DOHH2 (cell line): ENCODE results near the gene APOA4.
A peak's percentile ranks its signal among the peaks of the same experiment; 100 is the strongest.

Source experiments
- H3F3A ChIP-seq: fragments of 200-600 bp; sonication (generic), shearing (Covaris generic); 2 replicates; pipeline ENCODE4 v1.6.0; 2016; ENCODE audit warnings: antibody characterized with exemption, mild to moderate bottlenecking; ENCODE audit not compliant: control insufficient read depth, insufficient read depth
- H3K27ac ChIP-seq: fragments of 200-600 bp; sonication (generic); 2 replicates; pipeline ENCODE4 v1.5.1; 2014; ENCODE audit warnings: low read depth, mild to moderate bottlenecking, low read length, moderate library complexity
- H3K27me3 ChIP-seq: fragments of 200-600 bp; sonication (generic); 2 replicates; pipeline ENCODE4 v1.6.1; 2014; ENCODE audit warnings: mild to moderate bottlenecking, low read length, mixed read lengths; ENCODE audit not compliant: control insufficient read depth
- H3K36me3 ChIP-seq: fragments of 200-600 bp; sonication (generic); 2 replicates; pipeline ENCODE4 v1.6.1; 2014; ENCODE audit warnings: mild to moderate bottlenecking, low read length, moderate library complexity, mixed read lengths; ENCODE audit not compliant: control insufficient read depth
- H3K4me1 ChIP-seq: fragments of 200-600 bp; sonication (generic); 2 replicates; pipeline ENCODE4 v1.6.1; 2014; ENCODE audit warnings: mild to moderate bottlenecking, low read length, mixed read lengths; ENCODE audit not compliant: control insufficient read depth
- H3K4me2 ChIP-seq: fragments of 200-600 bp; sonication (generic); 2 replicates; pipeline ENCODE4 v1.6.0; 2014; ENCODE audit warnings: mild to moderate bottlenecking, low read length, moderate library complexity
- H3K4me3 ChIP-seq: fragments of 200-600 bp; sonication (generic); 2 replicates; pipeline ENCODE4 v1.5.1; 2014; ENCODE audit warnings: mild to moderate bottlenecking, low read length, mixed read lengths
- H3K79me2 ChIP-seq: fragments of 200-600 bp; sonication (generic); 2 replicates; pipeline ENCODE4 v1.6.1; 2014; ENCODE audit warnings: mild to moderate bottlenecking, low read length, mixed read lengths; ENCODE audit not compliant: control insufficient read depth
- H3K9me2 ChIP-seq: fragments of 200-600 bp; sonication (generic); replicated peaks from 2 replicates; pipeline ENCODE4 v1.6.1; 2014; ENCODE audit warnings: mild to moderate bottlenecking, low read length, mixed read lengths; ENCODE audit not compliant: control insufficient read depth
- H3K9me3 ChIP-seq: fragments of 200-600 bp; sonication (generic); 2 replicates; pipeline ENCODE4 v1.6.1; 2014; ENCODE audit warnings: antibody characterized with exemption, low read length, mixed read lengths; ENCODE audit not compliant: control insufficient read depth, insufficient read depth
- H4K20me1 ChIP-seq: fragments of 200-600 bp; sonication (generic); 2 replicates; pipeline ENCODE4 v1.6.0; 2014; ENCODE audit warnings: low read depth, mild to moderate bottlenecking, antibody characterized with exemption, low read length, moderate library complexity; ENCODE audit not compliant: control insufficient read depth, insufficient read depth
- EZH2phosphoT487 ChIP-seq: fragments of 200-600 bp; sonication (generic); IDR thresholded peaks from 2 replicates; pipeline ENCODE4 v1.6.1; 2017; ENCODE audit warnings: borderline replicate concordance, mild to moderate bottlenecking, antibody characterized with exemption, low read length, moderate library complexity, mixed read lengths
- TF ChIP-seq, protein P1 (sequence below): fragments of 200-600 bp; sonication (generic); IDR thresholded peaks from one replicate; pipeline ENCODE4 v1.5.1; 2014; ENCODE audit warnings: antibody characterized with exemption, mild to moderate bottlenecking, low read depth, low read length; ENCODE audit not compliant: poor library complexity, severe bottlenecking

Gene APOA4

DNA sequence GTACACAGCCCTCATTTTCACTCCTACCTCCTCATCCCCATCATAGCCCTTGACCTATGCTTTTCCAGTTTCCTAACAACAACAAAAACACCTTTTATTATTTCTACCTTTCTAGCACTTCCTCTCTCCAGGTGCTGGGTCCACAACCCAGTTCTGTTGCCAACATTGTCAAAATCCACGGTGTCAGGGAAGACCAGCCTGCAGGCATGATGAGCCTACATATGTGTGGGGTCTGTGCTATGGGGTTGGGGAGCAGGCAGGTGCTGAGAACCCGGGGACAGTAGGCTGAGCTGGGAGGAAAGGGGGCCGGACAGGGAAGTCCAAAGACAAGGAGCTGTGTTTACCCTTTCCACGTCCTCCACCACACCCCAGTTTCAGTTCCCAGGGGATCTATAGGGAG, 34.6 kb downstream of the APOA4 start:
- peaks cover 42% of the 10 kb centered on the region for H3K36me3 ChIP-seq

DNA sequence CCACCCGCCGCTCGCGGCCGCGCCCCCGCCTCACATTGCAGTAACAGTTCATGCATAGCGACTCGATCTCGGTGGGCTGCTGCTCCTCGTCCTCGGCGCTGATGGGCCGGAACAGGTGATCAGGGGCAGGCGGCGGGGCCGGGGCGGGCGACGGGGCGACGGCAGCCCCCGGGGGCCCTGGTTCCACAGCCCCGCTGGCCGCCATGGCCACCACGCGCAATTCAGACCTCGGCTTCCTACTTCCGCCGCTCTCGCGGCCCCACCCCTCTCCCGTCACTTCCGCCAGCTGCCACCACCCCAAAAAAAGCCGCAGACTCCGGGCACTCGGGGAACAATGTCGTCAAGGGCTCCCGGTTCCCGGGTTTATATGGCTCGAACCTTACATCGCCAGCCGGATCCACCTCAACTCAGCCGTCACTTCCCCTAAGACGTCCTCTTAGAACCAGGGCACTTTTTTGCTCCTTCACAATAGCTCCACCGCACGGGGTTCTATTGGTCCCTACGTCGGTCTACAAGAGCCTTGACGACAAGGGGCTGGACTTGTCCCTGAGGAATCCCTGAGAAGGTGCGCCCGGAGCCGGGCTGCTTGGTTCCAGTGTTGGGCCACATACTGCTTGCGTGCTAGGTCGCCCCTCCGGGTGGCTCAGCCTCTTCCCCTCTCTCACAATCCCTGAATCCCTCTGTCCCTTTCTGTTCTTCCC, 35.2 kb downstream of the APOA4 start, which contains the start of gene ZPR1:
TSS of gene ZPR1 (minus strand) at position 238 of the 701 bp plus-strand sequence. CDS start at position 205, 33 bp downstream.
- TF ChIP-seq, protein P1, sequence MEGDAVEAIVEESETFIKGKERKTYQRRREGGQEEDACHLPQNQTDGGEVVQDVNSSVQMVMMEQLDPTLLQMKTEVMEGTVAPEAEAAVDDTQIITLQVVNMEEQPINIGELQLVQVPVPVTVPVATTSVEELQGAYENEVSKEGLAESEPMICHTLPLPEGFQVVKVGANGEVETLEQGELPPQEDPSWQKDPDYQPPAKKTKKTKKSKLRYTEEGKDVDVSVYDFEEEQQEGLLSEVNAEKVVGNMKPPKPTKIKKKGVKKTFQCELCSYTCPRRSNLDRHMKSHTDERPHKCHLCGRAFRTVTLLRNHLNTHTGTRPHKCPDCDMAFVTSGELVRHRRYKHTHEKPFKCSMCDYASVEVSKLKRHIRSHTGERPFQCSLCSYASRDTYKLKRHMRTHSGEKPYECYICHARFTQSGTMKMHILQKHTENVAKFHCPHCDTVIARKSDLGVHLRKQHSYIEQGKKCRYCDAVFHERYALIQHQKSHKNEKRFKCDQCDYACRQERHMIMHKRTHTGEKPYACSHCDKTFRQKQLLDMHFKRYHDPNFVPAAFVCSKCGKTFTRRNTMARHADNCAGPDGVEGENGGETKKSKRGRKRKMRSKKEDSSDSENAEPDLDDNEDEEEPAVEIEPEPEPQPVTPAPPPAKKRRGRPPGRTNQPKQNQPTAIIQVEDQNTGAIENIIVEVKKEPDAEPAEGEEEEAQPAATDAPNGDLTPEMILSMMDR: no peak
- no peak for TF ChIP-seq EZH2phosphoT487
- no peaks in the 10 kb centered on the region for H3K9me2 ChIP-seq
- no peaks in the 10 kb centered on the region for H3K9me3 ChIP-seq
- H3K27ac ChIP-seq: no peak within 1 kb of the TSS
- H3K4me1 ChIP-seq: peaks cover 21% of the 10 kb centered on the region
- no peaks in the 10 kb centered on the region for H3K27me3 ChIP-seq
- H4K20me1 ChIP-seq: no peaks in the 10 kb centered on the region
- peaks cover 48% of the 10 kb centered on the region for H3K36me3 ChIP-seq
- peaks cover 28% of the 10 kb centered on the region for H3K79me2 ChIP-seq
- H3F3A ChIP-seq: no peaks in the 10 kb centered on the region
- peak within 1 kb of the TSS; percentile 95 for H3K4me3 ChIP-seq
- H3K4me2 ChIP-seq: peak within 1 kb of the TSS; percentile 77

More for the DNA sequence above, 34.6 kb downstream of the APOA4 start:
- Histone ChIP-seq H3K4me3 (peak overlapping the region; percentile 95), H4K20me1 (no peaks in the 10 kb centered on the region), H3K9me3 (no peaks in the 10 kb centered on the region), H3K4me2 (peak overlapping the region; percentile 77), H3K9me2 (no peaks in the 10 kb centered on the region), H3F3A (no peaks in the 10 kb centered on the region), H3K27ac (no peak overlapping the region), H3K79me2 (peaks cover 28% of the 10 kb centered on the region), H3K27me3 (no peaks in the 10 kb centered on the region), H3K4me1 (peaks cover 21% of the 10 kb centered on the region)
- TF ChIP-seq EZH2phosphoT487: no peak
- TF ChIP-seq, protein P1: no peak

DNA sequence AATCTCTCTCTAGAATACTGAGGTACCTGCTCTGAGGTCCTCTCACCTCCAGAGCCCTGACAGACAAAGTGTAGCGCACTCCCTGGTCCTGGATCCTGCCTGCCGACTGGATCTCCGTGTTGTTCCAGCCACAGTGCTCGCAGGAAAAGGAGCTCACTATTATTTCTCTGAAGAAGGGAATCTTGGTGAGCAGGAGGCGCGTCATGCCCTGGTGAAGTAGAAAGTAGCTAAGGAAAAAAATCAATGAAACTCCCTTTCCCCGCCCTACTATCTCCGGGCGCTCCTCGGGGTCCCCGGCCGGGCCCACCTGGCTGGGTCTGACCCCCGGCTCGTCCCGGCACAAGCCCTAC, 35.7 kb downstream of the APOA4 start:
- no peaks in the 10 kb centered on the region for H4K20me1 ChIP-seq
- H3K27me3 ChIP-seq: no peaks in the 10 kb centered on the region
- no peaks in the 10 kb centered on the region for H3K9me2 ChIP-seq
- H3K79me2 ChIP-seq: peaks cover 28% of the 10 kb centered on the region
- H3K4me1 ChIP-seq: peaks cover 21% of the 10 kb centered on the region
- H3K36me3 ChIP-seq: peaks cover 53% of the 10 kb centered on the region
- no peaks in the 10 kb centered on the region for H3K9me3 ChIP-seq
- no peak overlapping the region for H3K27ac ChIP-seq
- peak overlapping the region; percentile 77 for H3K4me2 ChIP-seq
- peak overlapping the region; percentile 95 for H3K4me3 ChIP-seq
- TF ChIP-seq, protein P1: no peak
- TF ChIP-seq EZH2phosphoT487: no peak
- no peaks in the 10 kb centered on the region for H3F3A ChIP-seq
